GM12801 (cell line): ENCODE data around the gene ERMP1.

Experiments
- TF ChIP-seq, protein P1 (sequence below): IDR thresholded peaks from one replicate; pipeline ENCODE4 v1.5.1; 2011; ENCODE audit warnings: control low read depth; ENCODE audit not compliant: insufficient read length; ENCODE audit errors: extremely low read depth

ERMP1 gene

DNA sequence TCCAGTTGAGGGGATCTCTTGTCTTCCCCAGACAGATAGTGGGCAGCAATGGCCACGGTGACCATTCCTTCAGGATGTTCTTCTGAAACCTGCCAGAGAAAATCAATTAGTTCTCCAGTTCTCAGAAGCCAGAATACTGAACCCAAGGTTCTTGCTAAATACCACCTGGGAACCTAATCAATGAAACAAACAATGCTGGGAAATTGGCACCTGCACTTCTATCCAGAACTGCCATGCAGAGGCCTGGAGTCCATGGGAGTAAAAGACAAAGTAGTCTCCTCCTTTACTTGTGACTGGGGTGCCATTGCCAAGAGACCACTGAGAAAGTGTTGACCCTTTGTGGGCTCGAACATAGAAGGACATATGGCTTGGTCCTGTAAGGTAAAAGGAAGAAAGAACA is 45.7 kb downstream of the ERMP1 start:
- TF ChIP-seq, protein P1, sequence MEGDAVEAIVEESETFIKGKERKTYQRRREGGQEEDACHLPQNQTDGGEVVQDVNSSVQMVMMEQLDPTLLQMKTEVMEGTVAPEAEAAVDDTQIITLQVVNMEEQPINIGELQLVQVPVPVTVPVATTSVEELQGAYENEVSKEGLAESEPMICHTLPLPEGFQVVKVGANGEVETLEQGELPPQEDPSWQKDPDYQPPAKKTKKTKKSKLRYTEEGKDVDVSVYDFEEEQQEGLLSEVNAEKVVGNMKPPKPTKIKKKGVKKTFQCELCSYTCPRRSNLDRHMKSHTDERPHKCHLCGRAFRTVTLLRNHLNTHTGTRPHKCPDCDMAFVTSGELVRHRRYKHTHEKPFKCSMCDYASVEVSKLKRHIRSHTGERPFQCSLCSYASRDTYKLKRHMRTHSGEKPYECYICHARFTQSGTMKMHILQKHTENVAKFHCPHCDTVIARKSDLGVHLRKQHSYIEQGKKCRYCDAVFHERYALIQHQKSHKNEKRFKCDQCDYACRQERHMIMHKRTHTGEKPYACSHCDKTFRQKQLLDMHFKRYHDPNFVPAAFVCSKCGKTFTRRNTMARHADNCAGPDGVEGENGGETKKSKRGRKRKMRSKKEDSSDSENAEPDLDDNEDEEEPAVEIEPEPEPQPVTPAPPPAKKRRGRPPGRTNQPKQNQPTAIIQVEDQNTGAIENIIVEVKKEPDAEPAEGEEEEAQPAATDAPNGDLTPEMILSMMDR = no peak

DNA sequence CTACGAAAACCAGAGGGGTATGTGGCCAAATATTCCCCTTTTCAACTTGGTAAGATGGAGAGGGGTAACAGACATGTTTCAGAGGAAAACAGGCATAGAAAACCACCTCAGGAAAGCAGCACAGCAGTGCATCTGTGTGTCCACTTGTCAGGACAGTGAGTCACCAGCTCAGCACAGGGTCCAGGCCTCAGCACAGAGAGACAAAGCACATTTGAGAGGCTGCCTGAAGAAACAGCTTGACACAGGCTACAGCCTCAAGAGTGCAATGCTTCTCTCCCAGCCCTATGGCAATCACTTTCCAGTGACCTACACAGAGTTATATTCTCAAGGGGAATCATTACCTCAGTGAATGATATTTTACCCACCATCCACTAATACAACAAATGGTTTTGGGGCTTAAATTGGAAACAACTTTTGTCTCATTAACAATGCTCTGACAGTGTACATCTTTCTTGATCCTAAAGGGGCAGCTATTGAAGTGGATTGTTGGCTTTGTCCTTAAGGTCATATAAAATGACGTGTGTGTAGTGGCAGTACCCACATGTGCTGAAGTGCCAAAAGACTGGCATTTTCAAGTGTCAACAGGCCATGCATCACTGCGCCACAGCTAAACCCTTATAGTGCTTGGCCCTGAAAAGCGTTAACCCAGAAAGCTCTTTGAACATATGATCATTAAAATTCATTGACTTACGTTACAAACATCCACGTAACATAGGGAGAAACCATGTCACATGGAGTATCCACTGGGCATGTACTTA is 46.4 kb downstream of the ERMP1 start:
- TF ChIP-seq, protein P1 = no peak

DNA sequence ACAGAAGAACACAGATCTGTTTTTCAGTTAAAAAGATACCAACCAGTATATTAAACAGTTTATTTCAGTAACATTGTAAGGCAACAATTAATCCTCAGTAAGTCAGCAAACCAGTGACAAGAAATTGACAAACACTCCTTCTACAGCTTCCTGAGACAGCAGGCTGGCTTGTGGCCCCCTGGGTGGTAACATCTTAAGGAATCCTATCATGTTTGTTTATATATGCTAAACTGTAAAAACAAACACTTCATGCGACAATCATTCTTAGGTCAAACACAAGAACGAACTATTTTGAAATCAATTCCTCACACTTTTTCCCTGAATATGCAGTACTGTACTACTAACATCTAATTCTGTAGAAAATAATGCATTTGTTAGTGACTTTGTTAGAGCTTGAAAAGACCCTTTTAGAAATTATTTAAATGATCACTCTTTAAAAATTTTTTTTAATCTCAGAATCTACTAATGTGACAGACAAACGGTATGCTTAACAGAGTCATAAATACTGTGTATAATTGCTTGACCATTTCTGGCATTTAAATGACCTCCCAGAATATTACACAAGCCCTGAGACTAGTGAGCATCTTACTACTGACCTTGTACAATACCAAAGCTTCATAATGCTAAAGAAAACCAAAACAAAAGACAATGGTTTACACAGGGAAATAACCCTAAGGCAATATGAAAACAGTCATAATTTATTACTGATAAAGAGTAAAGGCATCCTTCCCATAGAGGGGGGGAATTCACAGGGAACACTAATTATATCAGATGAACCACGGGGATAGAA is 48.2 kb downstream of the ERMP1 start:
- TF ChIP-seq, protein P1 = no peak

DNA sequence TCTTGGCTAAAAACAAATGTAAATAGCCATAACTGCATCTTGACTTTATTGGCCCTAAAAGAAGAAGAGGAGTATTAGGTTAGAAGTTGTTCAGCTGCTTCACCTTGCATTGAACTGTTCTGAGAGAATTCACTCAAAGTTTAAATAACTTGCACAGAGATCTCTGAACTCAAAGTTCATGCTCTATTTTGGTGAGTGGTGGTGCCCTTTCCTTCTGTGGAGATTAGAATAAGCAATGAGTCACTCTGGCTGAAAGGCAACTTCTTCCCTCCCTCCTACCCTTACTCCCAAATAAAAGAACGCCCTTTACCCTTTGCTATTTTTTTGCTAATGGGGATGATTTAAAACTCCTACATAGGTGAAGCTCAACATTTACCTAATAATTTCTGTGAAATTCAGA is 48.9 kb downstream of the ERMP1 start:
- TF ChIP-seq, protein P1 = no peak

DNA sequence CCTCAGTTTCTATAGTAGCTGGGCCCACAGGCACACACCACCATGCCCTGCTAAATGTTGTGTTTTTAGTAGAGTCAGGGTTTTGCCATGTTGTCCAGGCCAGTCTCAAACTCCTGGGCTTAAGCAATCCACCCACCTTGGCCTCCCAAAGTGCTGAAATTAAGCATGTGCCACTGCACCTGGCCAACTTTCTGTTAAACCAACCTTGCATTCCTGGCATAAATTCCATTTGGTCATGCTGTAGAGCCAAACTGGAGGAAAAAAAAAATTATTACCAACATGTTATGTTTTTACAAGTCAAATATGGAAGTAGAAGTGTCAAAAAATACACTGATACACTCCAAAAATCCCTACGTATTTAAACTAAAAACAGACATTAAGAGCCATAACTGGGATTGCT is 54.1 kb downstream of the ERMP1 start:
- TF ChIP-seq, protein P1 = no peak

DNA sequence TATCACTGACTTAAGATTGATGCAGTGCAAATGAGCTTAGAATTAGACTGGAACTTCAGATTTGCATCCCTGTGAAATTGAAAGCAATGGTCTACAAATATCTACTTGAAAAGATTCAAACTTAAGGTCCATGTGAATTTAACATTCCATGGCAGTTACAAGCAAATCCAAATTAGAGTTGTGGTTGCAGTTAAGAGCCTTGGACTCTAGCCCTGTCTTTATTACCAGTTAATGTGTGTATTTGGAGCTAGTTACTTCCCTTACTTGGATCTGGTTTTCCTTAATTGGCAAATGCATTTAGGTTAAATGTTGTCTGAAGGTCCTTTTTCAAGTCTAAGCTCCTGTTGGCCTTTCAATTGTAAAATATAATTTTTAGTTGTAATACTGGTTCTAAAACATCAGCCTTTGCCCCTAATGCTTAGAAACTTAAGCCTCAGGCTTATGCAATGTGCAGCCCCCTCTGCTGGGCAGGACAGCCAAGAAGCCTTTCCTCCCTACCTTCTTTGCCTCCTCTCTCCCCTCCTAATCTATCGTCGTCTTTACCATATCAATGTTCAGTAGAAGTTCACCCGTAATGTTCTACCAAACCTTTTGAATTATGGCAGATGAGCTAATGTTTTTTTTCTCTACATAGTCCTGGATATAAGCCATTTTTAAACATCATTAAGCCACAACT is 59.5 kb downstream of the ERMP1 start:
- TF ChIP-seq, protein P1 = no peak

DNA sequence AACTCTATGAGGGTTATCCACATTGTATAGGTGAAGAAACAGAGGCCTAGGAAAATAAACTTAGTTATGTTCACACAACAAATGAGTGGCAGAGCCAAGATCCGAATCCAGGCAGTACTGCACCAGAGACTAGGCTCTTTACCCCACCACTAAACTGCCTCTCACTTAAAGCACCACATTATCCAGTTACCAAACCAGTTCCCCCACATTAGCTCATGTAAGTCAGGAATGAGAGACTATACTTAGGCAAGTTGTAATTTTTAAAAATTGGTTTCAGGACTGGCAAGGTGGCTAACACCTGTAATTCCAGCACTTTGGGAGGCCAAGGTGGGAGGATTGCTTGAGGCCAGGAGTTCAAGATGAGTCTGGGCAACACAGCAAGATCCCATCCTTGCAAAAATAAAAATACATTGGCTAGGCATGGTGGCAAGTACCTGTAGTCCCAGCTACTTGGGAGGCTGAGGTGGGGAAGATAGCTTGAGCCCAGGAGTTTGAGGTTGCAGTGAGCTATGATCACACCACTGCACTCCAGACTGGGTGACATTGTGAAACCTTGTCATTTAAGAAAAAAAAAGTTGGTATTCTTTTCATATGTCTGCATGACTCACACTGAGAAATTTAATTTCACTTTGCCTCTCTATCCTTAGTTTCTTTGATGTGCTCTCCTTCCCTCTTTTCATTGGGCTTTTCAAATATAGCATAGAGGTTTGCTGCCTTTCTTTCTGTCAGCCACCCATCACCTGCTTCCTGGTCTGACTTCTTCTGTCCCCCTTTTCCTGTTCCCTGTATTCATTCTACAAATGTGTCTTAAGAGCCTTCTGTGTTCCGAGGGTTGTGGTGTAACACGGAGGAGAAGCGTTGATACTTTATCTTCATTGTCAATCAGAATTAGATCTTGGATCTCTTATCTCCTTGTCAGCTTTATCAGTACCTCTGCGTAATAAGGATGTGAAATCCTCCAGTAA is 64.7 kb downstream of the ERMP1 start:
- TF ChIP-seq, protein P1 = no peak
